ENCODE measurements around the gene CKB.
"Not testable (repeated sequence)": the region's sequence is repeated elsewhere in the genome, so short reads cannot be mapped to it uniquely, and the experiment has no call there.

CKB gene

GRCh38 chr14:103512180-103512579 is 10.4 kb downstream of the CKB start:
- DNase-seq (ENCODE audit: low read depth), result not testable (repeated sequence)

GRCh38 chr14:103510724-103511693 is 11.6 kb downstream of the CKB start:
- DNase-seq (ENCODE audit: low read depth), result no peak

- DNase-seq (ENCODE audit: low read depth), result no peak
Observed at GRCh38 chr14:103509864-103510723, 12.5 kb downstream of the CKB start.

- no peak for DNase-seq (ENCODE audit: low read depth)
Observed at GRCh38 chr14:103508521-103509329, 13.9 kb downstream of the CKB start.

- no peak for DNase-seq (ENCODE audit: low read depth)
Observed at GRCh38 chr14:103507751-103508150, 14.9 kb downstream of the CKB start.

- no peak for DNase-seq (ENCODE audit: low read depth)
Observed at GRCh38 chr14:103504991-103505565, 17.6 kb downstream of the CKB start.

- DNase-seq (ENCODE audit: low read depth), result no peak
Observed at GRCh38 chr14:103503296-103503695, 19.3 kb downstream of the CKB start.

- DNase-seq (ENCODE audit: low read depth), result no peak
Observed at GRCh38 chr14:103502877-103503276, 19.8 kb downstream of the CKB start.

- DNase-seq (ENCODE audit: low read depth), result no peak
Observed at GRCh38 chr14:103501921-103502669, 20.5 kb downstream of the CKB start.

- DNase-seq (ENCODE audit: low read depth), result no peak
Observed at GRCh38 chr14:103501041-103501870, 21.4 kb downstream of the CKB start.

GRCh38 chr14:103500148-103500990 is 22.3 kb downstream of the CKB start:
- DNase-seq (ENCODE audit: low read depth), result no peak

- no peak for DNase-seq (ENCODE audit: low read depth)
Observed at GRCh38 chr14:103499709-103500108, 22.9 kb downstream of the CKB start.

- no peak for DNase-seq (ENCODE audit: low read depth)
Observed at GRCh38 chr14:103496776-103497175, 25.9 kb downstream of the CKB start.

- DNase-seq (ENCODE audit: low read depth), result no peak
Observed at GRCh38 chr14:103495854-103496253, 26.8 kb downstream of the CKB start.

GRCh38 chr14:103492156-103492925 is 30.3 kb downstream of the CKB start:
- no peak for DNase-seq (ENCODE audit: low read depth)

GRCh38 chr14:103491691-103492090 is 30.9 kb downstream of the CKB start:
- DNase-seq (ENCODE audit: low read depth), result no peak

GRCh38 chr14:103489621-103490020 is 33.0 kb downstream of the CKB start:
- DNase-seq (ENCODE audit: low read depth), result no peak

GRCh38 chr14:103488960-103489359 is 33.7 kb downstream of the CKB start:
- DNase-seq (ENCODE audit: low read depth), result no peak

Data from CMK (cell line).